H9 (cell line): ENCODE data around the gene TBXAS1. TPM values are rescaled to one million over a fixed set of nuclear protein-coding genes. Genes with fewer than 3 reads are reported as not detected.

Source experiments
- DNase-seq: peaks from one replicate; pipeline ENCODE4 v3.0.0-alpha.2; 2017
- H2AFZ ChIP-seq: one replicate; pipeline ENCODE4 v1.6.1; 2013; ENCODE audit warnings: mild to moderate bottlenecking, low read length, control low read depth, moderate library complexity
- H2AK5ac ChIP-seq: 2 replicates; pipeline ENCODE4 v1.6.1; 2013; ENCODE audit warnings: low read length, control low read depth, mixed read lengths; ENCODE audit not compliant: insufficient read length
- H2BK120ac ChIP-seq: one replicate; pipeline ENCODE4 v1.6.1; 2013; ENCODE audit warnings: low read depth, mild to moderate bottlenecking, low read length, control low read depth, inconsistent platforms; ENCODE audit not compliant: poor library complexity, severe bottlenecking
- H2BK12ac ChIP-seq: 2 replicates; pipeline ENCODE4 v1.6.1; 2013; ENCODE audit warnings: low read length, control low read depth, mixed read lengths, low read depth; ENCODE audit not compliant: insufficient read length
- H2BK15ac ChIP-seq: 2 replicates; pipeline ENCODE4 v1.6.1; 2013; ENCODE audit warnings: low read depth, low read length, control low read depth
- H2BK20ac ChIP-seq: one replicate; pipeline ENCODE4 v1.6.1; 2013; ENCODE audit warnings: low read depth, mild to moderate bottlenecking, low read length, control low read depth, inconsistent platforms; ENCODE audit not compliant: poor library complexity, severe bottlenecking
- H2BK5ac ChIP-seq: 2 replicates; pipeline ENCODE4 v1.6.1; 2013; ENCODE audit warnings: low read length, control low read depth, mixed read lengths; ENCODE audit not compliant: insufficient read length
- H3K14ac ChIP-seq: 2 replicates; pipeline ENCODE4 v1.6.1; 2013; ENCODE audit warnings: low read length, control low read depth; ENCODE audit not compliant: insufficient read depth
- H3K18ac ChIP-seq: 2 replicates; pipeline ENCODE4 v1.6.1; 2013; ENCODE audit warnings: low read depth, mild to moderate bottlenecking, mixed read lengths, low read length, control low read depth; ENCODE audit not compliant: insufficient read length
- H3K23ac ChIP-seq: 2 replicates; pipeline ENCODE4 v1.6.1; 2013; ENCODE audit warnings: low read length, control low read depth, mixed read lengths, low read depth; ENCODE audit not compliant: insufficient read length
- H3K23me2 ChIP-seq: 2 replicates; pipeline ENCODE4 v1.6.1; 2013; ENCODE audit warnings: low read depth, mild to moderate bottlenecking, mixed read lengths, low read length, control low read depth; ENCODE audit not compliant: insufficient read length, poor library complexity, severe bottlenecking
- H3K27ac ChIP-seq: 2 replicates; pipeline ENCODE4 v1.5.1; 2013; ENCODE audit warnings: low read length, control low read depth, mixed read lengths, low read depth; ENCODE audit not compliant: insufficient read length
- H3K27me3 ChIP-seq: 2 replicates; pipeline ENCODE4 v1.6.1; 2013; ENCODE audit warnings: low read length, control low read depth, inconsistent platforms; ENCODE audit not compliant: insufficient read depth
- H3K4ac ChIP-seq: 2 replicates; pipeline ENCODE4 v1.6.1; 2013; ENCODE audit warnings: low read depth, mild to moderate bottlenecking, control low read depth, inconsistent platforms, low read length, moderate library complexity
- H3K4me1 ChIP-seq: 2 replicates; pipeline ENCODE4 v1.6.1; 2013; ENCODE audit warnings: low read length, control low read depth, inconsistent platforms; ENCODE audit not compliant: insufficient read depth
- H3K4me2 ChIP-seq: 2 replicates; pipeline ENCODE4 v1.6.1; 2013; ENCODE audit warnings: low read length, control low read depth, mixed read lengths; ENCODE audit not compliant: insufficient read length, insufficient read depth
- H3K56ac ChIP-seq: 2 replicates; pipeline ENCODE4 v1.6.1; 2013; ENCODE audit warnings: low read depth, mild to moderate bottlenecking, mixed read lengths, low read length, control low read depth; ENCODE audit not compliant: insufficient read length
- H3K79me1 ChIP-seq: 2 replicates; pipeline ENCODE4 v1.6.1; 2013; ENCODE audit warnings: low read depth, mild to moderate bottlenecking, moderate library complexity, low read length, control low read depth, inconsistent platforms; ENCODE audit not compliant: insufficient read depth, poor library complexity, severe bottlenecking
- H3K79me2 ChIP-seq: 2 replicates; pipeline ENCODE4 v1.6.1; 2013; ENCODE audit warnings: low read length, control low read depth, inconsistent platforms; ENCODE audit not compliant: insufficient read depth
- H3K9ac ChIP-seq: 2 replicates; pipeline ENCODE4 v1.6.1; 2013; ENCODE audit warnings: low read length, control low read depth, mixed read lengths; ENCODE audit not compliant: insufficient read length; ENCODE audit errors: extremely low read depth
- H3K9me3 ChIP-seq: one replicate; pipeline ENCODE4 v1.6.1; 2013; ENCODE audit warnings: low read depth, low read length, inconsistent platforms; ENCODE audit not compliant: control insufficient read depth
- H3T11ph ChIP-seq: one replicate; pipeline ENCODE4 v1.6.1; 2013; ENCODE audit warnings: mild to moderate bottlenecking, low read length, control low read depth, inconsistent platforms
- H4K20me1 ChIP-seq: one replicate; pipeline ENCODE4 v1.6.1; 2013; ENCODE audit not compliant: control insufficient read depth, insufficient read length, insufficient read depth
- H4K5ac ChIP-seq: 2 replicates; pipeline ENCODE4 v1.6.1; 2013; ENCODE audit warnings: low read depth, mild to moderate bottlenecking, mixed read lengths, low read length, control low read depth; ENCODE audit not compliant: insufficient read length
- H4K8ac ChIP-seq: replicated peaks from 2 replicates; pipeline ENCODE4 v1.6.1; 2013; ENCODE audit warnings: low read length, control low read depth, mixed read lengths, low read depth; ENCODE audit not compliant: insufficient read length
- H4K91ac ChIP-seq: 2 replicates; pipeline ENCODE4 v1.6.1; 2013; ENCODE audit warnings: low read depth, mild to moderate bottlenecking, moderate library complexity, mixed read lengths, low read length, control low read depth; ENCODE audit not compliant: insufficient read length
- H3K27ac Mint-ChIP-seq, 3 experiments: 2 replicates in 2 of 3; 3 replicates in 1 of 3; pipeline ENCODE4 v1.8.0; 2020 to 2021; ENCODE audit warnings: mixed read lengths in 3 of 3, mild to moderate bottlenecking in 1 of 3, moderate library complexity in 1 of 3
- H3K27me3 Mint-ChIP-seq: 2 replicates; pipeline ENCODE4 v1.8.0; 2021; ENCODE audit warnings: low read depth, mild to moderate bottlenecking, moderate library complexity, mixed read lengths
- H3K36me3 Mint-ChIP-seq, 3 experiments: 2 replicates in 2 of 3; 3 replicates in 1 of 3; pipeline ENCODE4 v1.8.0; 2020 to 2021; ENCODE audit warnings: low read depth in 3 of 3, mixed read lengths in 3 of 3; ENCODE audit not compliant: insufficient read depth in 1 of 3
- H3K4me1 Mint-ChIP-seq, 2 experiments: 2 replicates each; pipeline ENCODE4 v1.8.0; 2020; ENCODE audit warnings: mixed read lengths in 2 of 2
- H3K4me3 Mint-ChIP-seq, 2 experiments: 2 replicates in 1 of 2; 3 replicates in 1 of 2; pipeline ENCODE4 v1.8.0; 2020 to 2021; ENCODE audit warnings: mild to moderate bottlenecking in 2 of 2, mixed read lengths in 2 of 2, moderate library complexity in 1 of 2
- H3K9me3 Mint-ChIP-seq, 2 experiments: 2 replicates in 1 of 2; 3 replicates in 1 of 2; pipeline ENCODE4 v1.8.0; 2020; ENCODE audit warnings: mild to moderate bottlenecking in 2 of 2, mixed read lengths in 2 of 2, moderate library complexity in 1 of 2
- WGBS: extraction: QIAGEN DNeasy Blood & Tissue Kit; methylation state at CpG from one replicate; pipeline ENCODE4 v1.1.7; 2013; ENCODE audit warnings: missing lambda C conversion rate, low lambda C conversion rate, mixed read lengths; ENCODE audit not compliant: insufficient read length; ENCODE audit errors: extremely low coverage; 5-methylcytosine and 5-hydroxymethylcytosine counted together
- total RNA-seq: library from RNA; stranded (reverse); gene quantifications from 2 replicates; pipeline ENCODE4 v1.2.1, GENCODE V29; 2021
- TF ChIP-seq, protein P1 (sequence below): fragments of 200-600 bp; sonication (generic); conservative IDR thresholded peaks from 3 replicates; pipeline ENCODE4 v1.8.0; 2021; ENCODE audit warnings: antibody characterized with exemption, mild to moderate bottlenecking

Gene TBXAS1
- total RNA-seq, 1 experiment from 2014 or later = 0.39 TPM

DNA sequence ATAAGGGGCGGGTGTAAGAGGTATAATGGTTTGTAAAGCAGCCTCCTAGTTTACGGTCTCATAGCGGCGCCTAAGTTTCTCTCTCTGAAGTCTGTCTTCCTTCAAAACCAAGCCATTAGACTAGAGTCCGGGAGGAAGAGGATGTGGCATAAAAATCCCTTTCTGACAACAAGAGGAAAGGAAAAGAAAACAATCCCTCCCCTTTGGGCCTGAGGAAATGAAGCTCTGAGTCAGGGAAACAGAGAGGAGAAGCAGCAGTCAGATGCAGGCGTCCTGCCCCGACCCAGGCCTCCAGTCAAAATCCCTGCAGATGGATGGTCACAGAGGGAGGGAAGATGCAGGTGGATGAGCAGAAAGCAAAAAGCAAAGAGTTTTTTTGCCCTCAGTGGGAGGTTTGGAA lies 210.0 kb downstream of the TBXAS1 start:
- TF ChIP-seq, protein P1, sequence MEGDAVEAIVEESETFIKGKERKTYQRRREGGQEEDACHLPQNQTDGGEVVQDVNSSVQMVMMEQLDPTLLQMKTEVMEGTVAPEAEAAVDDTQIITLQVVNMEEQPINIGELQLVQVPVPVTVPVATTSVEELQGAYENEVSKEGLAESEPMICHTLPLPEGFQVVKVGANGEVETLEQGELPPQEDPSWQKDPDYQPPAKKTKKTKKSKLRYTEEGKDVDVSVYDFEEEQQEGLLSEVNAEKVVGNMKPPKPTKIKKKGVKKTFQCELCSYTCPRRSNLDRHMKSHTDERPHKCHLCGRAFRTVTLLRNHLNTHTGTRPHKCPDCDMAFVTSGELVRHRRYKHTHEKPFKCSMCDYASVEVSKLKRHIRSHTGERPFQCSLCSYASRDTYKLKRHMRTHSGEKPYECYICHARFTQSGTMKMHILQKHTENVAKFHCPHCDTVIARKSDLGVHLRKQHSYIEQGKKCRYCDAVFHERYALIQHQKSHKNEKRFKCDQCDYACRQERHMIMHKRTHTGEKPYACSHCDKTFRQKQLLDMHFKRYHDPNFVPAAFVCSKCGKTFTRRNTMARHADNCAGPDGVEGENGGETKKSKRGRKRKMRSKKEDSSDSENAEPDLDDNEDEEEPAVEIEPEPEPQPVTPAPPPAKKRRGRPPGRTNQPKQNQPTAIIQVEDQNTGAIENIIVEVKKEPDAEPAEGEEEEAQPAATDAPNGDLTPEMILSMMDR = no peak
- no peak overlapping the region for H4K5ac ChIP-seq
- WGBS = no CpG with 5 or more reads among the region's 7 CpGs
- no peak overlapping the region for H2BK20ac ChIP-seq
- Mint-ChIP-seq H3K36me3 (peaks cover 0 to 25% (median 0%) of the 10 kb centered on the region in 3 experiments; a peak in 2 of 7 replicates), H3K27ac (no peak overlapping the region), H3K4me1 (no peaks in the 10 kb centered on the region), H3K9me3 (no peaks in the 10 kb centered on the region), H3K4me3 (no peak overlapping the region; a peak in 1 of 5 replicates), H3K27me3 (no peaks in the 10 kb centered on the region)
- H3K27me3 ChIP-seq = no peaks in the 10 kb centered on the region
- no peak overlapping the region for H2BK12ac ChIP-seq
- H2BK5ac ChIP-seq = no peak overlapping the region
- no peak overlapping the region for H3T11ph ChIP-seq
- H3K18ac ChIP-seq = no peak overlapping the region
- H3K23me2 ChIP-seq = no peaks in the 10 kb centered on the region
- H2AK5ac ChIP-seq = no peak overlapping the region
- H4K91ac ChIP-seq = no peak overlapping the region
- no peak overlapping the region for H2BK15ac ChIP-seq
- H3K56ac ChIP-seq = no peak overlapping the region
- no peak overlapping the region for H2BK120ac ChIP-seq
- H3K23ac ChIP-seq = no peak overlapping the region
- no peaks in the 10 kb centered on the region for H3K9me3 ChIP-seq
- no peak for DNase-seq
- no peaks in the 10 kb centered on the region for H3K79me1 ChIP-seq
- H4K20me1 ChIP-seq = no peaks in the 10 kb centered on the region
- H3K9ac ChIP-seq = no peak overlapping the region
- H3K27ac ChIP-seq = no peak overlapping the region
- H3K14ac ChIP-seq = no peak overlapping the region
- no peak overlapping the region for H4K8ac ChIP-seq
- no peaks in the 10 kb centered on the region for H3K4me1 ChIP-seq
- no peaks in the 10 kb centered on the region; the same call in 1 of the 2 replicates for H3K79me2 ChIP-seq
- H3K4me2 ChIP-seq = no peak overlapping the region
- no peak overlapping the region for H3K4ac ChIP-seq
- no peak overlapping the region for H2AFZ ChIP-seq
